Epithelial cell of esophagus (primary cell): ENCODE data around the gene SF3A2.

ENCODE experiments used
- DNase-seq: peaks from one replicate; pipeline ENCODE4 v3.0.0; 2010; ENCODE audit warnings: low read depth
- H3K4me3 ChIP-seq: 2 replicates; pipeline ENCODE4 v1.5.1; 2011; ENCODE audit warnings: mild to moderate bottlenecking, low read length, control low read depth
- CTCF ChIP-seq: IDR thresholded peaks from 2 replicates; pipeline ENCODE4 v1.5.1; 2011; ENCODE audit warnings: low read depth, mild to moderate bottlenecking, low read length, control low read depth, inconsistent platforms; ENCODE audit not compliant: insufficient read depth; ENCODE audit errors: missing control alignments

Gene SF3A2

GRCh38 chr19:2231621-2232221, 4.9 kb upstream of the SF3A2 start:
- H3K4me3 ChIP-seq: no peak overlapping the region
- TF ChIP-seq CTCF: peak; percentile 24
- DNase-seq: no peak

GRCh38 chr19:2232286-2233151, 4.1 kb upstream of the SF3A2 start:
- H3K4me3 ChIP-seq: no peak overlapping the region
- no peak for DNase-seq
- no peak for TF ChIP-seq CTCF

DNA sequence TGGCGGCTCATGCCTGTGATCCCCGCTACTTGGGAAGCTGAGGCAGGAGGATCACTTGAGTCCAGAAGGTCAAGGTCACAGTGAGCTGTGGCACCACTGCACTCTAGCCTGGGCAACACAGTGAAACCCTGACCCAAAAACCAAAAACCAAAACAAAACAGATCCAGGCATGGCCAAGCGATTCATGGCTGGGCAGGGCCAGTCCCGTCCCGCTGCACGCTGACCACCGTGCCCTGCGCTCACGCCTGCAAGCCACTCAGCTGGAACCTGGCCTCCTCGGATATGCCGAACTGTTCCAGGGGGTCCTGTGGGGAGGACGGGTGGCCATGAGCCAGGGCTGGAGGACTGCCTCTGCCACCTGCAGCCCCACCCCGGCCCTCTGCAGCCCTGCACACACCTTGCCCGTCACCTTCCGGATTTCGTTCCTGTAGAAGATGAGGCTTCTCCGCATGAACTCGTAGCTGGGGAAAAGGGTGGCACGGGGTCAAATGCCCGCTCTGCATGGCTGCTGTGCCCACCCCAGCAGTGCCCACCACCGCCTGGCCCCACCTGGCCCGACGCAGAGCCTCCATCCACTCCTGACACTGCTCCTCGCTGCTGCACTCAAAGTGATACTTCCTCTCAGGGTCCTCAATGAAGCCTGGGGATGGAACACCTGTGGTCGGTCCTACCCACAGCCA, 2.9 kb upstream of the SF3A2 start:
- no peak for DNase-seq
- no peak for TF ChIP-seq CTCF
- H3K4me3 ChIP-seq: no peak overlapping the region

DNA sequence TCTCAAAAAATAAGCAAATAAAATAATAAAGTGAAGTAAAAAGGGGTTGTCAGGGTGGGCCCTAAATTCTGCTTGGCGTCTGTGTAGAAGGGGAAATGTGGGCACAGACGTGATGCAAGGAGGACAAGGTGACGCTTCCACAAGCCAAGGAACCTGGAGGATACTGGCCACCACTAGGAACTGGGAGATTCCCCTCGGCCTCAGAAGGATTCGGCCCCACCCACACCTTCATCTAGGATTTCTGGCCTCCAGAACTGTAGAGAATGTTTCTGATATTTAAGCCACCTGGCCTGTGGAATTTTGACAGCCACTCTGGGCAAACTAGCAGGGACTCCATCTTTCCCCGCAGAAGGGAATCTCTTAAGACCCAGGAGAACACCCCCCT, 1.6 kb upstream of the SF3A2 start:
- TF ChIP-seq CTCF: no peak
- DNase-seq: peak; percentile 38
- peak overlapping the region; percentile 81 for H3K4me3 ChIP-seq

DNA sequence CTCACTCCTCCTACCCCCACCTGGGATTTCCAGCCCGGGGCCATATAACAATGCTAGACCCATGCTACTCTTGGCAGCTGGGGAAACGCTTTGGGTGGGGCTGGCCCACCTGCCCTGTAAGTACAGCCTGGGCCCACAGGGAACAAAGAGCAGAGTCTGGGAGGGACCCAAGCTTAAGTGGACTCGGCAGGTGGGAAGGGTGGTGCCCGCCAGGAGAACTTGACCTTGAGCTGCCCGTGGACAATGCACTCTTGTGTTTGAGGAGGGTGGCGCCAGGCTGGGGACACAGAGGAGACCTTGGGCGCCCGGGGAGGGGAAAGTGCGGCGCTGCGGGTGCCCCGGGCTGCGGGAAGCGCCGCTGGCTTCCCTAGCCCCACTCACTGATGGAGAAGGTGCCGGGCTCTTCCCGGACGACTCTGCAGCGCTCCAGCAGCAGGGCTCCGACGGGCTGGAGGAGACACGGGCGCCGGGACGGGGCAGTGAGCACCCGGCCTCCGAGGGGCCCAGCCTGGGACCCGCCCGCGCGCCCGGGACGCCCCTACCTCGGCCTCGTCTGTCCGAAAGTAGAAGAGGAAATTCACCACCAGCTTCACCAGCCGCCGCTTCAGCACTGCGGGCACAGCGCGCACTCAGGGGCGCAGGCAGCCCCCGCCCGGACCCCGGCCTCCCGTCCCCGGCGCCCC, 1.1 kb upstream of the SF3A2 start:
- TF ChIP-seq CTCF: no peak
- DNase-seq: no peak
- H3K4me3 ChIP-seq: peak overlapping the region; percentile 81

DNA sequence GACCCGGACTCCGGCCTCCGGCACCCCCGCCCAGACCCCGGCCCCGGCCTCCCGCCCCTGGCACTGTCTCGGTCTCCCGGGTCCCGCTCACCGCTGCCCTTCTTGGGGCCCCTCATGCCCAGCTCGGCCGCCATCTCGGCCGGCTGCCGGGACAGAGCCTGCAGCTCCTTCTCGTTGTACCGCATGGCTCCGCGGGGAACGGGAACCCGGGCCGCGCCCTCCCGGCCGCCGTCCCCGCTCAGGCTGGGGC, 635 bp upstream of the SF3A2 start:
- H3K4me3 ChIP-seq: peak overlapping the region; percentile 81
- DNase-seq: no peak
- TF ChIP-seq CTCF: no peak
